ENCODE data around the gene TCP10L. TPM values are rescaled to one million over a fixed set of nuclear protein-coding genes. Genes with fewer than 3 reads are reported as not detected.
A peak's percentile ranks its signal among the peaks of the same experiment; 100 is the strongest.

TCP10L gene
- total and polyA plus RNA-seq, 2 of the 13 experiments (the other 11 are each of a cell fraction or from before 2014, with no cell fraction given), result 0.90 to 2.4 TPM

DNA sequence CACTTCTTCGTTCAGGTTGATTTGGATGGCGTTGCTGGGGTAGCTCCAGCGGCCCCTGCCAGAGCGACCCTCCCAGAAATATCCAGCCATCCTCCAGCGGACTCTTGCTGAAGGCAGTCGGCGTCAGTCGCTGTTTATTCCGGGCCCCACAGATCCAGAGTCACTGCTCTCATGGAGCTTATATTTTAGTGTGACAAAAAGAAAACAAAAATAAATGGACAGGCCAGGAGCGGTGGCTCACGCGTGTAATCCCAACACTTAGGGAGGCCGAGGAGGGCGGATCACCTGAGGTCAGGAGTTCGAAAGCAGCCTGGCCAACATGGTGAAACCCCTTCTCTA lies 27.6 kb upstream of the TCP10L start (continued):
- TF ChIP-seq, protein P1, sequence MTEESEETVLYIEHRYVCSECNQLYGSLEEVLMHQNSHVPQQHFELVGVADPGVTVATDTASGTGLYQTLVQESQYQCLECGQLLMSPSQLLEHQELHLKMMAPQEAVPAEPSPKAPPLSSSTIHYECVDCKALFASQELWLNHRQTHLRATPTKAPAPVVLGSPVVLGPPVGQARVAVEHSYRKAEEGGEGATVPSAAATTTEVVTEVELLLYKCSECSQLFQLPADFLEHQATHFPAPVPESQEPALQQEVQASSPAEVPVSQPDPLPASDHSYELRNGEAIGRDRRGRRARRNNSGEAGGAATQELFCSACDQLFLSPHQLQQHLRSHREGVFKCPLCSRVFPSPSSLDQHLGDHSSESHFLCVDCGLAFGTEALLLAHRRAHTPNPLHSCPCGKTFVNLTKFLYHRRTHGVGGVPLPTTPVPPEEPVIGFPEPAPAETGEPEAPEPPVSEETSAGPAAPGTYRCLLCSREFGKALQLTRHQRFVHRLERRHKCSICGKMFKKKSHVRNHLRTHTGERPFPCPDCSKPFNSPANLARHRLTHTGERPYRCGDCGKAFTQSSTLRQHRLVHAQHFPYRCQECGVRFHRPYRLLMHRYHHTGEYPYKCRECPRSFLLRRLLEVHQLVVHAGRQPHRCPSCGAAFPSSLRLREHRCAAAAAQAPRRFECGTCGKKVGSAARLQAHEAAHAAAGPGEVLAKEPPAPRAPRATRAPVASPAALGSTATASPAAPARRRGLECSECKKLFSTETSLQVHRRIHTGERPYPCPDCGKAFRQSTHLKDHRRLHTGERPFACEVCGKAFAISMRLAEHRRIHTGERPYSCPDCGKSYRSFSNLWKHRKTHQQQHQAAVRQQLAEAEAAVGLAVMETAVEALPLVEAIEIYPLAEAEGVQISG (CRISPR knock-in tag; IDR thresholded peaks at IDR 0.05), result no peak
- TF ChIP-seq TOPORS (CRISPR knock-in tag; IDR thresholded peaks at IDR 0.05) (no peak), TBP (CRISPR knock-in tag; IDR thresholded peaks at IDR 0.05) (no peak), GTF3A (CRISPR knock-in tag; conservative IDR thresholded peaks at IDR 0.05) (no peak), FLYWCH1 (CRISPR knock-in tag; IDR thresholded peaks at IDR 0.05) (no peak), DR1 (CRISPR knock-in tag; IDR thresholded peaks at IDR 0.05) (no peak; the same call in 1 of the 2 replicates), ZNF589 (CRISPR knock-in tag; conservative IDR thresholded peaks at IDR 0.05) (no peak), ZBTB21 (CRISPR knock-in tag; IDR thresholded peaks at IDR 0.05) (no peak), ZNF510 (CRISPR knock-in tag; IDR thresholded peaks at IDR 0.05; ENCODE audit: low read depth) (peak; percentile 5; the same call in 1 of the 2 replicates), ZNF3 (CRISPR knock-in tag; IDR thresholded peaks at IDR 0.05) (no peak), XBP1 (CRISPR knock-in tag; IDR thresholded peaks at IDR 0.05) (no peak)
- TF ChIP-seq, protein P2, sequence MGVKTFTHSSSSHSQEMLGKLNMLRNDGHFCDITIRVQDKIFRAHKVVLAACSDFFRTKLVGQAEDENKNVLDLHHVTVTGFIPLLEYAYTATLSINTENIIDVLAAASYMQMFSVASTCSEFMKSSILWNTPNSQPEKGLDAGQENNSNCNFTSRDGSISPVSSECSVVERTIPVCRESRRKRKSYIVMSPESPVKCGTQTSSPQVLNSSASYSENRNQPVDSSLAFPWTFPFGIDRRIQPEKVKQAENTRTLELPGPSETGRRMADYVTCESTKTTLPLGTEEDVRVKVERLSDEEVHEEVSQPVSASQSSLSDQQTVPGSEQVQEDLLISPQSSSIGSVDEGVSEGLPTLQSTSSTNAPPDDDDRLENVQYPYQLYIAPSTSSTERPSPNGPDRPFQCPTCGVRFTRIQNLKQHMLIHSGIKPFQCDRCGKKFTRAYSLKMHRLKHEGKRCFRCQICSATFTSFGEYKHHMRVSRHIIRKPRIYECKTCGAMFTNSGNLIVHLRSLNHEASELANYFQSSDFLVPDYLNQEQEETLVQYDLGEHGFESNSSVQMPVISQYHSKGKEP (CRISPR knock-in tag; IDR thresholded peaks at IDR 0.05), result no peak
- TF ChIP-seq, protein P3, sequence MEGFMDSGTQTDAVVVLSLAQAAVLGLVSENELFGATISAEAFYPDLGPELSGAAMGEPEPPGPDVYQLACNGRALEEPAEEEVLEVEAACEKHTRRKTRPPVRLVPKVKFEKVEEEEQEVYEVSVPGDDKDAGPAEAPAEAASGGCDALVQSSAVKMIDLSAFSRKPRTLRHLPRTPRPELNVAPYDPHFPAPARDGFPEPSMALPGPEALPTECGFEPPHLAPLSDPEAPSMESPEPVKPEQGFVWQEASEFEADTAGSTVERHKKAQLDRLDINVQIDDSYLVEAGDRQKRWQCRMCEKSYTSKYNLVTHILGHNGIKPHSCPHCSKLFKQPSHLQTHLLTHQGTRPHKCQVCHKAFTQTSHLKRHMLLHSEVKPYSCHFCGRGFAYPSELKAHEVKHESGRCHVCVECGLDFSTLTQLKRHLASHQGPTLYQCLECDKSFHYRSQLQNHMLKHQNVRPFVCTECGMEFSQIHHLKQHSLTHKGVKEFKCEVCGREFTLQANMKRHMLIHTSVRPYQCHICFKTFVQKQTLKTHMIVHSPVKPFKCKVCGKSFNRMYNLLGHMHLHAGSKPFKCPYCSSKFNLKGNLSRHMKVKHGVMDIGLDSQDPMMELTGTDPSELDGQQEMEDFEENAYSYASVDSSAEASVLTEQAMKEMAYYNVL (CRISPR knock-in tag; IDR thresholded peaks at IDR 0.05; ENCODE audit: borderline replicate concordance), result no peak

All from HepG2 (cell line).